Bronchial epithelial cell (primary cell): Measurements from ENCODE around the gene DONSON. TPM values are rescaled to one million over a fixed set of nuclear protein-coding genes. Genes with fewer than 3 reads are reported as not detected.
"Not testable (repeated sequence)": the region's sequence is repeated elsewhere in the genome, so short reads cannot be mapped to it uniquely, and the experiment has no call there.

Experiments used
- DNase-seq: peaks from one replicate; pipeline ENCODE4 v3.0.0-alpha.2; 2010; ENCODE audit warnings: low read depth
- FAIRE-seq: peaks from 2 replicates; lab custom pipeline; 2011; peaks lifted over from hg19 to GRCh38; lab: Jason Lieb, UNC
- H3K27me3 ChIP-seq: 2 replicates; pipeline ENCODE4 v1.5.1; 2011; ENCODE audit warnings: low read length; ENCODE audit not compliant: control insufficient read depth, insufficient read depth
- H3K36me3 ChIP-seq: 2 replicates; pipeline ENCODE4 v1.5.1; 2011; ENCODE audit warnings: low read length; ENCODE audit not compliant: control insufficient read depth, insufficient read depth
- H3K4me3 ChIP-seq: 2 replicates; pipeline ENCODE4 v1.5.1; 2011; ENCODE audit warnings: mild to moderate bottlenecking, low read depth, low read length, control low read depth
- total RNA-seq: library from RNA; depleted of rRNA; stranded (reverse); fragments of >200 nt; gene quantifications from 2 replicates; pipeline ENCODE4 v1.2.1, GENCODE V29; 2014
- TF ChIP-seq, protein P1 (sequence below): IDR thresholded peaks from 2 replicates; pipeline ENCODE4 v1.5.1; 2011; ENCODE audit warnings: mild to moderate bottlenecking, moderate library complexity, low read length, control low read depth, inconsistent platforms; ENCODE audit not compliant: insufficient read depth, severe bottlenecking

Gene DONSON
- total RNA-seq, 1 donor from 2014 or later = 6.6 TPM

DNA sequence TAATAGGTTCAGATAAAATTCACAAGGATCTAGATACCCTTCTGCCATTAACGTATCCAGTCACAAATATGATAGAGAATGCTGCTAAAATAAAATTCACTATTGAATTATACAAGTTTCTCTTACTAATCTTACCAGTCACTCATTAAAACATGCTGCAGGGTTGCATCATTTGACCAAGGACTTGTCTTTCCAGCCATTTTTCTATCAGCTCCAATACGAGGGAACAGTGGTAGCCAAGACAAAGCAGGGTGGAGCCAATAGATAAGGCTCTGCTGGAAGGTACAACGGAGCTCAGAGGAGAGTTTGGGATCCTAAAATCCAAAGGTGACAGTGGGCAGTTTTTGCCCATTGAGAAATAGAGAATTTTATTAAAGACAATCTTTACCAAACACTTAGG, 4.0 kb downstream of the DONSON start:
- DNase-seq = no peak
- H3K4me3 ChIP-seq = no peak overlapping the region
- TF ChIP-seq, protein P1, sequence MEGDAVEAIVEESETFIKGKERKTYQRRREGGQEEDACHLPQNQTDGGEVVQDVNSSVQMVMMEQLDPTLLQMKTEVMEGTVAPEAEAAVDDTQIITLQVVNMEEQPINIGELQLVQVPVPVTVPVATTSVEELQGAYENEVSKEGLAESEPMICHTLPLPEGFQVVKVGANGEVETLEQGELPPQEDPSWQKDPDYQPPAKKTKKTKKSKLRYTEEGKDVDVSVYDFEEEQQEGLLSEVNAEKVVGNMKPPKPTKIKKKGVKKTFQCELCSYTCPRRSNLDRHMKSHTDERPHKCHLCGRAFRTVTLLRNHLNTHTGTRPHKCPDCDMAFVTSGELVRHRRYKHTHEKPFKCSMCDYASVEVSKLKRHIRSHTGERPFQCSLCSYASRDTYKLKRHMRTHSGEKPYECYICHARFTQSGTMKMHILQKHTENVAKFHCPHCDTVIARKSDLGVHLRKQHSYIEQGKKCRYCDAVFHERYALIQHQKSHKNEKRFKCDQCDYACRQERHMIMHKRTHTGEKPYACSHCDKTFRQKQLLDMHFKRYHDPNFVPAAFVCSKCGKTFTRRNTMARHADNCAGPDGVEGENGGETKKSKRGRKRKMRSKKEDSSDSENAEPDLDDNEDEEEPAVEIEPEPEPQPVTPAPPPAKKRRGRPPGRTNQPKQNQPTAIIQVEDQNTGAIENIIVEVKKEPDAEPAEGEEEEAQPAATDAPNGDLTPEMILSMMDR = no peak
- no peaks in the 10 kb centered on the region for H3K27me3 ChIP-seq
- no peak for FAIRE-seq
- H3K36me3 ChIP-seq = peaks cover 1% of the 10 kb centered on the region

- peaks cover 6% of the 10 kb centered on the region for H3K36me3 ChIP-seq
- DNase-seq (peak; percentile 89), FAIRE-seq (peak; percentile 28)
- no peak overlapping the region for H3K4me3 ChIP-seq
- TF ChIP-seq, protein P1 = no peak
- H3K27me3 ChIP-seq = no peaks in the 10 kb centered on the region
Measured at GRCh38 chr21:33578959-33579542, 9.4 kb downstream of the DONSON start.

- DNase-seq (no peak), FAIRE-seq (no peak)
- peaks cover 6% of the 10 kb centered on the region for H3K36me3 ChIP-seq
- no peaks in the 10 kb centered on the region for H3K27me3 ChIP-seq
- TF ChIP-seq, protein P1 = no peak
- no peak overlapping the region for H3K4me3 ChIP-seq
Measured at GRCh38 chr21:33578214-33578613, 10.3 kb downstream of the DONSON start.

- H3K4me3 ChIP-seq, H3K36me3 ChIP-seq, FAIRE-seq, DNase-seq, H3K27me3 ChIP-seq: not testable (repeated sequence)
Measured at GRCh38 chr21:33576741-33577141, 11.7 kb downstream of the DONSON start.

DNA sequence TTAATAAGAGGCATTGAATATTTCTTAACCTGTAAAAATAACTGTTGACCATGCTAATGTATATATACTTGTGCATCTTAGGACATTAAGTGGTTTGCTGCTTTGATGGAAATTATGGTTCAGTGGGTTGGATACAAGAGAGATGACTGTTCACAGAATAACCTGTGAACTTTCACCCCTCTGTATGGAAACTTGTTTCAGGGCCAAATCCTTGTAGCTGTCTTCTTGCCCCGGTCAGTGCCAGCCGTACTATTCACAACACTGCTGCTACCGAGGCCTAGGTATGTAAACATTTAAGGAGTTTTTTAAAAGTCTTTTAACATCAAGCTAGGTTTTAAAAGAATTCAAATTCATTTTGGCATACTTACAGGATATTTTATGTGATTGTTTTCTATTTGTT, 16.1 kb downstream of the DONSON start:
- Histone ChIP-seq H3K4me3 (no peak overlapping the region), H3K36me3 (peaks cover 17% of the 10 kb centered on the region), H3K27me3 (no peaks in the 10 kb centered on the region)
- FAIRE-seq (no peak), DNase-seq (no peak)
- TF ChIP-seq, protein P1 = no peak

GRCh38 chr21:33569991-33570390, 18.5 kb downstream of the DONSON start:
- FAIRE-seq (no peak), DNase-seq (no peak)
- Histone ChIP-seq H3K4me3 (no peak overlapping the region), H3K36me3 (peaks cover 13% of the 10 kb centered on the region), H3K27me3 (no peaks in the 10 kb centered on the region)
- TF ChIP-seq, protein P1 = no peak
